Measurements from ENCODE around the gene ZNF600.
A peak's percentile ranks its signal among the peaks of the same experiment; 100 is the strongest.
"Not testable (repeated sequence)": the region's sequence is repeated elsewhere in the genome, so short reads cannot be mapped to it uniquely, and the experiment has no call there.

ZNF600 gene

GRCh38 chr19:52741371-52741770, 45.2 kb downstream of the ZNF600 start:
- DNase-seq, result not testable (repeated sequence)

GRCh38 chr19:52739576-52739975, 47.0 kb downstream of the ZNF600 start:
- DNase-seq, result no peak

- DNase-seq, result no peak
Observed at GRCh38 chr19:52735734-52736133, 50.9 kb downstream of the ZNF600 start.

GRCh38 chr19:52734893-52735661, 51.5 kb downstream of the ZNF600 start, which contains the start of gene ZNF611:
TSS of gene ZNF611 (minus strand) at chr19:52735044. CDS start at chr19:52715894, 19,150 bp downstream.
- peak; percentile 100 for DNase-seq

GRCh38 chr19:52734331-52734892, 52.2 kb downstream of the ZNF600 start:
- no peak for DNase-seq

- not testable (repeated sequence) for DNase-seq
Observed at GRCh38 chr19:52726051-52726450, 60.5 kb downstream of the ZNF600 start.

- no peak for DNase-seq
Observed at GRCh38 chr19:52725528-52725961, 61.0 kb downstream of the ZNF600 start.

GRCh38 chr19:52724701-52725514, 61.7 kb downstream of the ZNF600 start:
- DNase-seq, result no peak

- DNase-seq, result not testable (repeated sequence)
Observed at GRCh38 chr19:52723907-52724598, 62.5 kb downstream of the ZNF600 start.

- DNase-seq, result no peak
Observed at GRCh38 chr19:52722062-52723003, 64.3 kb downstream of the ZNF600 start.

GRCh38 chr19:52720541-52720940, 66.0 kb downstream of the ZNF600 start:
- not testable (repeated sequence) for DNase-seq

GRCh38 chr19:52716522-52716921, 70.1 kb downstream of the ZNF600 start:
- no peak for DNase-seq

- DNase-seq, result peak; percentile 8
Observed at GRCh38 chr19:52715902-52716301, 70.7 kb downstream of the ZNF600 start.

GRCh38 chr19:52715330-52715729, 71.3 kb downstream of the ZNF600 start:
- DNase-seq, result not testable (repeated sequence)

Measured in stimulated activated CD4-positive, alpha-beta T cell treated with anti-CD3 and anti-CD28 coated beads, Interleukin-4, amount 100 ng/mL, for 24 hours (primary cell).